ENCODE data around the gene ONECUT2. TPM values are rescaled to one million over a fixed set of nuclear protein-coding genes. Genes with fewer than 3 reads are reported as not detected.

ONECUT2 gene
- total RNA-seq, 1 experiment from 2014 or later, result 4.3 TPM

- Histone ChIP-seq H2AFZ (ENCODE audit: low read depth, low read length, poor library complexity, severe bottlenecking) (no peak overlapping the region), H3K4me1 (ENCODE audit: control insufficient read depth in 1 of 2, insufficient read depth in 2 of 2, low read length in 2 of 2) (no peaks in the 10 kb centered on the region), H3K9ac (ENCODE audit: low read length) (no peak overlapping the region), H3K4me2 (ENCODE audit: low read length) (no peak overlapping the region), H3K27ac (ENCODE audit: low read depth, low read length) (no peak overlapping the region), H3K36me3 (ENCODE audit: control insufficient read depth in 1 of 2, insufficient read depth in 2 of 2, low read length in 2 of 2) (no peaks in the 10 kb centered on the region), H3K27me3 (ENCODE audit: insufficient read depth, low read length) (peaks cover 38% of the 10 kb centered on the region), H3K79me2 (ENCODE audit: insufficient read depth, low read length) (no peaks in the 10 kb centered on the region), H3K9me2 (ENCODE audit: insufficient read depth) (no peaks in the 10 kb centered on the region), H3K4me3 (replicated peaks in 1 of 2; ENCODE audit: low read depth in 1 of 2, low read length in 2 of 2) (no peak overlapping the region), H3K9me3 (ENCODE audit: control insufficient read depth in 1 of 2, insufficient read depth in 1 of 2, low read depth in 1 of 2, low read length in 2 of 2) (no peaks in the 10 kb centered on the region), H4K20me1 (ENCODE audit: insufficient read depth) (no peaks in the 10 kb centered on the region)
- intact Hi-C loops (cut with micrococcal nuclease), result no loop called here
- ATAC-seq (no peak), DNase-seq (ENCODE audit: low read depth, low spot score) (no peak)
- no TSS peak for BruUV-seq (replicated peaks)
- ChIA-PET CTCF (interaction anchor here (1.0 kb wide), 1 partner anchor 12 kb away, joined by 3 read pairs; the partner anchor contains the start of gene ONECUT2), POLR2A (no interaction called here), RAD21 (ENCODE audit: low non-redundant PET in 1 of 2, low total read pairs in 2 of 2, uncharacterized antibody in 2 of 2, unreplicated experiment in 2 of 2) (no interaction called here)
- TF ChIP-seq CTCF (IDR thresholded peaks at IDR 0.05 in 2 of 3, conservative IDR thresholded peaks at IDR 0.05 in 1 of 3; ENCODE audit: borderline replicate concordance in 1 of 3, insufficient read depth in 1 of 3, low read depth in 2 of 3, low read length in 2 of 3) (no peak), TCF7L2 (IDR thresholded peaks at IDR 0.05; ENCODE audit: borderline replicate concordance, extremely low read depth, insufficient read depth, insufficient read length) (no peak), CEBPB (IDR thresholded peaks at IDR 0.05; ENCODE audit: low read depth) (no peak), YY1 (IDR thresholded peaks at IDR 0.05; ENCODE audit: extremely low read depth, insufficient replicate concordance, low read depth, low read length) (no peak), POLR2AphosphoS5 (IDR thresholded peaks at IDR 0.05; ENCODE audit: low read depth, low read length) (no peak), JUND (IDR thresholded peaks at IDR 0.05) (no peak), RAD21 (IDR thresholded peaks at IDR 0.05; ENCODE audit: low read depth) (no peak), ZFX (IDR thresholded peaks at IDR 0.05) (no peak), ZBTB33 (IDR thresholded peaks at IDR 0.05; ENCODE audit: extremely low read depth, insufficient replicate concordance, low read length) (no peak)
Observed at GRCh38 chr18:57422313-57422872, 12.8 kb upstream of the ONECUT2 start.

Data from HCT116 (cell line).